ENCODE data around the gene PCDH19.

DNA sequence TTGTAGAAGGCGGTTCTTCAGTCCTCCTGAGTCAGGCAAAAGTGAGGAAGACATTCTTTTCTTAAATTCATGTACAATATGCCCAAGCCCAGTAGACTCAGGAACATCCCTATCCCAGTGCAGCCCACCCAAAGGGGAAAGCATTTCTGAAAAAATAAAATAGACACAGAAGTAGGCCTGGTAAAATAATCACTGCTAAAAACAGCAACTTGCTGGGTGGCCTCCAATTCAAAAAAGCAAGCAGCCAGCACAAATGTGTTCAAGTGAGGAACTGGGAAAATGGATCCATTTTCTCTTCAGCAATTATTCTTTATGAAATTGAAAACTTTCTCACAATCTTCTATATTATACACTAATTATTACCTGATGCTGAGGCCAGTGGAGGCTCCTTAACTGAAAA, 165.4 kb downstream of the PCDH19 start:
- TF ChIP-seq, protein P1, sequence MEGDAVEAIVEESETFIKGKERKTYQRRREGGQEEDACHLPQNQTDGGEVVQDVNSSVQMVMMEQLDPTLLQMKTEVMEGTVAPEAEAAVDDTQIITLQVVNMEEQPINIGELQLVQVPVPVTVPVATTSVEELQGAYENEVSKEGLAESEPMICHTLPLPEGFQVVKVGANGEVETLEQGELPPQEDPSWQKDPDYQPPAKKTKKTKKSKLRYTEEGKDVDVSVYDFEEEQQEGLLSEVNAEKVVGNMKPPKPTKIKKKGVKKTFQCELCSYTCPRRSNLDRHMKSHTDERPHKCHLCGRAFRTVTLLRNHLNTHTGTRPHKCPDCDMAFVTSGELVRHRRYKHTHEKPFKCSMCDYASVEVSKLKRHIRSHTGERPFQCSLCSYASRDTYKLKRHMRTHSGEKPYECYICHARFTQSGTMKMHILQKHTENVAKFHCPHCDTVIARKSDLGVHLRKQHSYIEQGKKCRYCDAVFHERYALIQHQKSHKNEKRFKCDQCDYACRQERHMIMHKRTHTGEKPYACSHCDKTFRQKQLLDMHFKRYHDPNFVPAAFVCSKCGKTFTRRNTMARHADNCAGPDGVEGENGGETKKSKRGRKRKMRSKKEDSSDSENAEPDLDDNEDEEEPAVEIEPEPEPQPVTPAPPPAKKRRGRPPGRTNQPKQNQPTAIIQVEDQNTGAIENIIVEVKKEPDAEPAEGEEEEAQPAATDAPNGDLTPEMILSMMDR (IDR thresholded peaks at IDR 0.05; ENCODE audit: poor library complexity, severe bottlenecking), result no peak
- TF ChIP-seq TAF1 (IDR thresholded peaks at IDR 0.05; ENCODE audit: low read depth) (no peak), POLR2AphosphoS5 (IDR thresholded peaks at IDR 0.05) (no peak), EZH2 (IDR thresholded peaks at IDR 0.05; ENCODE audit: borderline replicate concordance, insufficient read depth, low read length, poor library complexity, severe bottlenecking) (no peak), EP300 (conservative IDR thresholded peaks at IDR 0.05; ENCODE audit: poor library complexity, severe bottlenecking) (no peak), MXI1 (conservative IDR thresholded peaks at IDR 0.05; ENCODE audit: poor library complexity, severe bottlenecking) (no peak), SMC3 (conservative IDR thresholded peaks at IDR 0.05; ENCODE audit: poor library complexity) (no peak)
- TF ChIP-seq, protein P2, sequence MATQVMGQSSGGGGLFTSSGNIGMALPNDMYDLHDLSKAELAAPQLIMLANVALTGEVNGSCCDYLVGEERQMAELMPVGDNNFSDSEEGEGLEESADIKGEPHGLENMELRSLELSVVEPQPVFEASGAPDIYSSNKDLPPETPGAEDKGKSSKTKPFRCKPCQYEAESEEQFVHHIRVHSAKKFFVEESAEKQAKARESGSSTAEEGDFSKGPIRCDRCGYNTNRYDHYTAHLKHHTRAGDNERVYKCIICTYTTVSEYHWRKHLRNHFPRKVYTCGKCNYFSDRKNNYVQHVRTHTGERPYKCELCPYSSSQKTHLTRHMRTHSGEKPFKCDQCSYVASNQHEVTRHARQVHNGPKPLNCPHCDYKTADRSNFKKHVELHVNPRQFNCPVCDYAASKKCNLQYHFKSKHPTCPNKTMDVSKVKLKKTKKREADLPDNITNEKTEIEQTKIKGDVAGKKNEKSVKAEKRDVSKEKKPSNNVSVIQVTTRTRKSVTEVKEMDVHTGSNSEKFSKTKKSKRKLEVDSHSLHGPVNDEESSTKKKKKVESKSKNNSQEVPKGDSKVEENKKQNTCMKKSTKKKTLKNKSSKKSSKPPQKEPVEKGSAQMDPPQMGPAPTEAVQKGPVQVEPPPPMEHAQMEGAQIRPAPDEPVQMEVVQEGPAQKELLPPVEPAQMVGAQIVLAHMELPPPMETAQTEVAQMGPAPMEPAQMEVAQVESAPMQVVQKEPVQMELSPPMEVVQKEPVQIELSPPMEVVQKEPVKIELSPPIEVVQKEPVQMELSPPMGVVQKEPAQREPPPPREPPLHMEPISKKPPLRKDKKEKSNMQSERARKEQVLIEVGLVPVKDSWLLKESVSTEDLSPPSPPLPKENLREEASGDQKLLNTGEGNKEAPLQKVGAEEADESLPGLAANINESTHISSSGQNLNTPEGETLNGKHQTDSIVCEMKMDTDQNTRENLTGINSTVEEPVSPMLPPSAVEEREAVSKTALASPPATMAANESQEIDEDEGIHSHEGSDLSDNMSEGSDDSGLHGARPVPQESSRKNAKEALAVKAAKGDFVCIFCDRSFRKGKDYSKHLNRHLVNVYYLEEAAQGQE (IDR thresholded peaks at IDR 0.05; ENCODE audit: borderline replicate concordance), result no peak

Data from neural cell (in vitro differentiated cells).